Left lung (tissue), 10 donors: Measurements from ENCODE around the gene ME1. TPM values are rescaled to one million over a fixed set of nuclear protein-coding genes. Genes with fewer than 3 reads are reported as not detected.

ENCODE experiments used
- ATAC-seq: fragments of 200-7000 bp; cut with Tn5 transposase; one replicate; pipeline ENCODE4 v1.9.1; 2020; ENCODE audit warnings: moderate library complexity
- DNase-seq, 4 donors: peaks; one replicate each; pipeline ENCODE4 v3.0.0-alpha.2; 2013 to 2020
- H3K27ac ChIP-seq, 2 donors: fragments of 200-600 bp; sonication (generic) in 1 of 2; one replicate each; pipeline versions ENCODE4 v1.5.0 to v1.8.0; 2020 to 2021
- H3K27me3 ChIP-seq, 2 donors: fragments of 200-600 bp; sonication (generic) in 1 of 2; one replicate each; pipeline versions ENCODE4 v1.5.0 to v1.8.0; 2020 to 2021
- H3K36me3 ChIP-seq, 2 donors: fragments of 200-600 bp; sonication (generic) in 1 of 2; one replicate each; pipeline versions ENCODE4 v1.5.0 to v1.8.0; 2020 to 2021
- H3K4me1 ChIP-seq, 2 donors: fragments of 200-600 bp; one replicate each; pipeline ENCODE4 v1.8.0; 2021
- H3K4me3 ChIP-seq, 2 donors: fragments of 200-600 bp; sonication (generic) in 1 of 2; one replicate each; pipeline versions ENCODE4 v1.5.0 to v1.8.0; 2020 to 2021; ENCODE audit warnings: mild to moderate bottlenecking in 1 of 2
- H3K9me3 ChIP-seq, 2 donors: fragments of 200-600 bp; sonication (generic) in 1 of 2; one replicate each; pipeline versions ENCODE4 v1.5.0 to v1.8.0; 2020 to 2021
- intact Hi-C, 2 donors: fragments of 100-400 bp; cut with DNase I; formaldehyde crosslinking; loops; one replicate each; pipeline versions ENCODE4 v1.11.2 to v1.14.2; 2022
- polyA plus RNA-seq, 6 donors: library from polyadenylated mRNA; unstranded; fragments of 120-200 nt; gene quantifications; one replicate each; pipeline ENCODE4 v1.2.1, GENCODE V29; 2013; ENCODE audit not compliant: insufficient read length in 6 of 6
- total RNA-seq, 2 donors: library from RNA; stranded (reverse); fragmentation: NEBNext Ultra II Directional; extraction: Animal tissue kit (Norgen Biotek cat#: 25700); gene quantifications; one replicate each; pipeline ENCODE4 v1.2.1, GENCODE V29; 2021
- TF ChIP-seq, protein P1 (sequence below), 2 donors: fragments of 200-600 bp; sonication (generic) in 1 of 2; IDR thresholded peaks; one replicate each; pipeline versions ENCODE4 v1.5.0 to v1.8.0; 2021; ENCODE audit warnings: antibody characterized with exemption in 2 of 2
- donor health status: DM: no; HTN: yes; CAD: no.
- donor health status: DM: no; HTN: no; CAD: no.

ME1 gene
- total and polyA plus RNA-seq, 8 donors: 8.9 to 30.7 (median 12.8) TPM

GRCh38 chr6:83231146-83231545 lies 199.7 kb downstream of the ME1 start:
- Histone ChIP-seq H3K27ac (no peak overlapping the region), H3K4me3 (no peak overlapping the region), H3K9me3 (no peaks in the 10 kb centered on the region), H3K27me3 (no peaks in the 10 kb centered on the region), H3K36me3 (no peaks in the 10 kb centered on the region), H3K4me1 (no peaks in the 10 kb centered on the region)
- TF ChIP-seq, protein P1, sequence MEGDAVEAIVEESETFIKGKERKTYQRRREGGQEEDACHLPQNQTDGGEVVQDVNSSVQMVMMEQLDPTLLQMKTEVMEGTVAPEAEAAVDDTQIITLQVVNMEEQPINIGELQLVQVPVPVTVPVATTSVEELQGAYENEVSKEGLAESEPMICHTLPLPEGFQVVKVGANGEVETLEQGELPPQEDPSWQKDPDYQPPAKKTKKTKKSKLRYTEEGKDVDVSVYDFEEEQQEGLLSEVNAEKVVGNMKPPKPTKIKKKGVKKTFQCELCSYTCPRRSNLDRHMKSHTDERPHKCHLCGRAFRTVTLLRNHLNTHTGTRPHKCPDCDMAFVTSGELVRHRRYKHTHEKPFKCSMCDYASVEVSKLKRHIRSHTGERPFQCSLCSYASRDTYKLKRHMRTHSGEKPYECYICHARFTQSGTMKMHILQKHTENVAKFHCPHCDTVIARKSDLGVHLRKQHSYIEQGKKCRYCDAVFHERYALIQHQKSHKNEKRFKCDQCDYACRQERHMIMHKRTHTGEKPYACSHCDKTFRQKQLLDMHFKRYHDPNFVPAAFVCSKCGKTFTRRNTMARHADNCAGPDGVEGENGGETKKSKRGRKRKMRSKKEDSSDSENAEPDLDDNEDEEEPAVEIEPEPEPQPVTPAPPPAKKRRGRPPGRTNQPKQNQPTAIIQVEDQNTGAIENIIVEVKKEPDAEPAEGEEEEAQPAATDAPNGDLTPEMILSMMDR (IDR thresholded peaks at IDR 0.05): no peak
- intact Hi-C loops: no loop called here
- DNase-seq (no peak), ATAC-seq (no peak)

DNA sequence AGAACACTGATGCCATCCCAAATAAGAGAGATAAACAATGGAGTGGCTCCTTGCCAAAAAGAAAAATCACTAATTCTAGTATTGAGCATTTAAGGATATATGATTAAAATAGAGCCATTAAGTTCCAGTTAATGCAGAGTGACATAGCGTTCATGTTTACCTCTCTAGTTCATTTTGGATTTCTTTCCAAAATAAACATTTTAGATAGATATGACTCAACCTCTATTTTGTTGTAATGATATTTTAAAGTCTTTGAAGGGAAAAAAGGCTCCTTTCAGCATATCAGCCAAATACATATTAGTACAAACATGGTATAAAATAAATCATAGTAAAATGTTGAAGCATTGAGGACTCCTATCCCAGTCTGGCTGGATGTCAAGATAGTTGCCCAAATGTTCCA lies 204.3 kb downstream of the ME1 start:
- intact Hi-C loops: no loop called here

GRCh38 chr6:83221889-83222479 lies 208.9 kb downstream of the ME1 start:
- Histone ChIP-seq H3K4me3 (no peak overlapping the region), H3K9me3 (no peaks in the 10 kb centered on the region), H3K36me3 (no peaks in the 10 kb centered on the region), H3K27me3 (no peaks in the 10 kb centered on the region), H3K27ac (no peak overlapping the region), H3K4me1 (no peaks in the 10 kb centered on the region)
- intact Hi-C loops: loop anchor here in 1 of 2 donors (5.0 kb wide), 1 partner anchor 295 kb away; no protein-coding TSS in a partner anchor
- ATAC-seq: peak; percentile 41
- TF ChIP-seq, protein P1 (IDR thresholded peaks at IDR 0.05): peak in 1 of 2 donors; percentile 49
- DNase-seq: peak in 1 of 4 donors; percentile 40

More for the DNA sequence above, 204.3 kb downstream of the ME1 start:
- no peaks in the 10 kb centered on the region for H3K4me1 ChIP-seq
- TF ChIP-seq, protein P1 (IDR thresholded peaks at IDR 0.05): no peak
- H3K27ac ChIP-seq: no peak overlapping the region
- H3K36me3 ChIP-seq: no peaks in the 10 kb centered on the region
- H3K27me3 ChIP-seq: no peaks in the 10 kb centered on the region
- H3K9me3 ChIP-seq: no peaks in the 10 kb centered on the region
- H3K4me3 ChIP-seq: no peak overlapping the region
- DNase-seq (no peak), ATAC-seq (no peak)

DNA sequence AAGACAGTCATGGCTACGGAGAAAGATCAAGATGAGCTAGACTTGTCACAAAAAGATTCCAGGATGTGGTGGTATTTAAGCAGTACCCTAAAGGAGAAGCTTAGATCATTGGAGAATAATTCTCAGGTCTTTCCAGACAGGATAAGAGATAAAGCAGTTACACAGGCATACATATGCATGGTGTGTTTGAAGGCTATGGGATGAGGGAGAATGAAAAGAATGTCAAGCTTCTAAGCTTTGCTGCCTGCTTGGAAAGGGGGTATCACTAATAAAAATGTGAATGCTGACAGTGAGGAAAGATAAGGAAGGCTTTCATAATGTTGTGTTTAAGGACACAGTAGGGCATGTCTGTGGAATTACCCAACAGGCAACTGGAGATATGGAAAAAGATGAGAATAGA lies 209.6 kb downstream of the ME1 start:
- ATAC-seq (no peak), DNase-seq (no peak)
- Histone ChIP-seq H3K27ac (no peak overlapping the region), H3K36me3 (no peaks in the 10 kb centered on the region), H3K4me1 (no peaks in the 10 kb centered on the region), H3K4me3 (no peak overlapping the region), H3K27me3 (no peaks in the 10 kb centered on the region), H3K9me3 (no peaks in the 10 kb centered on the region)
- TF ChIP-seq, protein P1 (IDR thresholded peaks at IDR 0.05): no peak
- intact Hi-C loops: loop anchor here in 1 of 2 donors (5.0 kb wide), 1 partner anchor 296 kb away; no protein-coding TSS in a partner anchor

DNA sequence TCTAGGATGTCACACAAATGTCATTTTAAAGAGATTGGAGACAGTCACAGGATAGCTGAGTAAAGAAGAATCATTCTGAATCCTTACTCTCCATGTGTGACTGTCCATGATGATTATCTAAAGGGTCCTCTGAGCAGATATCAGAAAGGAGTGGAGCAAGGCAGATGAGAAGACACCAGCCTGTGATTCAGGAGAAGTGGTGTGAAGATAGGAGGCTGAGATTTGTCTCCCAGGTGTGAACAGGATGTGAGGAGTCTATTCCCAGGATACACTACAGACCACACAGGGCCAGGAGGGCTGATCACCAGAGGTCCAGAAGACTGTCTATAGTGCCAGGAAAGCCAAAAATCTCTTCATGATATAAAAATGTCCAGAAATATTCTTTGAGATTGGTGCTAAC lies 210.7 kb downstream of the ME1 start:
- intact Hi-C loops: loop anchor here in 1 of 2 donors (5.0 kb wide), 1 partner anchor 297 kb away; no protein-coding TSS in a partner anchor
- TF ChIP-seq, protein P1 (IDR thresholded peaks at IDR 0.05): no peak
- H3K27ac ChIP-seq: no peak overlapping the region

More for the DNA sequence above, 210.7 kb downstream of the ME1 start:
- ATAC-seq: no peak
- no peaks in the 10 kb centered on the region for H3K27me3 ChIP-seq
- H3K9me3 ChIP-seq: no peaks in the 10 kb centered on the region
- no peaks in the 10 kb centered on the region for H3K4me1 ChIP-seq
- H3K4me3 ChIP-seq: no peak overlapping the region
- DNase-seq: no peak
- no peaks in the 10 kb centered on the region for H3K36me3 ChIP-seq
